Measurements from ENCODE around the gene DEDD. TPM values are rescaled to one million over a fixed set of nuclear protein-coding genes. Genes with fewer than 3 reads are reported as not detected.

Gene DEDD
- total and polyA plus RNA-seq, 2 of the 13 experiments (the other 11 are each of a cell fraction or from before 2014, with no cell fraction given): 12.6 to 27.8 TPM

DNA sequence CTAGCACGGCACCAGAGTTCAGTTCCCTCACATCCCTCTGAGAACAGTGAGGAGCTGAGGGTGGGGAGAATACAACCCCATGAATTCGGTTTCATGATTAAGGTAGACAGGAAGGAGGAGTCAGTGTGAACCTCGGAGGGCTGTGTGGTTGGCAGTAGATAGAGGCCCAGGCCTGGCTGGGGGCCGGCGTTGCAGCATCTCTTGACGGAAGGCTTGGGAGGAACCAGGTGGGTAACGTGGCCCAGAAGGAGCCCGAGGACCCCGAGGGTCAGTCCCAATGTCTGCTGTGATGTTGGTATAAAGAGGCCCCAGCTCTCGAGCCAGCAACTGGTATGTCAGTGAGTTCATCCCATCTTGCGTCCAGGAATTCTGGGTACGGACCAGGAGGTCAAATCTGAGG is 39.2 kb upstream of the DEDD start:
- Histone ChIP-seq H3K27ac (ENCODE audit: extremely low read length, insufficient read depth, low read length) (no peak overlapping the region), H3K79me2 (ENCODE audit: insufficient read depth, low read length) (peaks cover 7% of the 10 kb centered on the region), H3K4me2 (ENCODE audit: low read depth, low read length) (no peak overlapping the region), H3K4me1 (ENCODE audit: insufficient read depth, low read length) (peaks cover 21% of the 10 kb centered on the region), H2AFZ (ENCODE audit: low read length) (no peak overlapping the region), H3K9me3 (ENCODE audit: low read length) (no peaks in the 10 kb centered on the region), H3K9ac (ENCODE audit: insufficient read depth, low read depth, low read length) (no peak overlapping the region), H4K20me1 (ENCODE audit: insufficient read depth, low read length) (no peaks in the 10 kb centered on the region), H3K36me3 (replicated peaks in 1 of 2; ENCODE audit: control insufficient read depth in 1 of 2, insufficient read depth in 2 of 2, low read length in 2 of 2) (peaks cover 11 to 43% of the 10 kb centered on the region in 2 experiments), H3K4me3 (replicated peaks in 1 of 3; ENCODE audit: insufficient read depth in 1 of 3, low read depth in 2 of 3, low read length in 3 of 3) (no peak overlapping the region), H3K27me3 (ENCODE audit: control insufficient read depth in 1 of 2, insufficient read depth in 2 of 2, low read length in 2 of 2) (no peaks in the 10 kb centered on the region)
- WGBS (ENCODE audit: low lambda C conversion rate): 96% methylated on average over 11 of the region's 12 CpGs
- CTCF ChIA-PET (ENCODE audit: low intra/inter-chr PET ratio, low total read pairs): no interaction called here
- BruUV-seq (replicated peaks): no TSS peak
- ATAC-seq: no peak
- POLR2A ChIA-PET: no interaction called here
- no peak for DNase-seq (ENCODE audit: low spot score)
- intact Hi-C loops (cut with micrococcal nuclease; ENCODE audit: unreplicated experiment) (no loop called here), in situ Hi-C loops (cut with HindIII; ENCODE audit: extremely low pct_ligation_motif_present, low pct_unique_long_range_greater_than_20kb) (no loop called here)
- no peak for FAIRE-seq
- TF ChIP-seq FOXC1 (CRISPR knock-in tag; IDR thresholded peaks at IDR 0.05; ENCODE audit: borderline replicate concordance) (no peak), RBFOX2 (IDR thresholded peaks at IDR 0.05; ENCODE audit: low read depth, low read length) (0 out of 2 replicates have a peak, but pooled peaks have one; percentile 16)

DNA sequence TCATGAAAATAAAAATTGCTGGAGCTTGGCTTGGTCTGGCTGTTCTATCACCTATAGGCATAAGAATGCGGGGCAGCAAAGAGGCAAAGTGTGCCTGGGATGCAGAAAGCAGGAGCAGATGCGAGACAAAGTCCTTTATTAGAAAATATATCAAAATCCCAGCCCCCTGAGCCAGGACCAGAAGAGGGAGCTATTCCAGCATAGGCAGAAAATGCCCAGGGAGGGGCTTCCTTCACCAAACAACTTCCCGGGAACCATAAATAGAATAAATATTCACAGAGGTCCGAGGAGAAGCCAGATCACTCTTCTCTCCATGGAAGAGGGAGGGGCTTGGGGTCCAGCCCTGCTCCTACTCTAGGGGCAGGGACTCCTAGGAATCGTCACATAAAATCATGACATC is 38.7 kb upstream of the DEDD start:
- no peaks in the 10 kb centered on the region for H4K20me1 ChIP-seq (ENCODE audit: insufficient read depth, low read length)
- in situ Hi-C loops (cut with HindIII; ENCODE audit: extremely low pct_ligation_motif_present, low pct_unique_long_range_greater_than_20kb): no loop called here
- POLR2A ChIA-PET: no interaction called here
- no peak overlapping the region for H3K27ac ChIP-seq (ENCODE audit: extremely low read length, insufficient read depth, low read length)
- 84% methylated on average over 5 of the region's 5 CpGs for WGBS (ENCODE audit: low lambda C conversion rate)
- no peak overlapping the region for H3K4me3 ChIP-seq (replicated peaks in 1 of 3; ENCODE audit: insufficient read depth in 1 of 3, low read depth in 2 of 3, low read length in 3 of 3)
- no peak overlapping the region for H3K4me2 ChIP-seq (ENCODE audit: low read depth, low read length)
- intact Hi-C loops (cut with micrococcal nuclease; ENCODE audit: unreplicated experiment): no loop called here
- CTCF ChIA-PET (ENCODE audit: low intra/inter-chr PET ratio, low total read pairs): no interaction called here
- no peak overlapping the region for H2AFZ ChIP-seq (ENCODE audit: low read length)
- no peaks in the 10 kb centered on the region for H3K9me3 ChIP-seq (ENCODE audit: low read length)
- no peak overlapping the region for H3K9ac ChIP-seq (ENCODE audit: insufficient read depth, low read depth, low read length)
- peaks cover 16% of the 10 kb centered on the region for H3K4me1 ChIP-seq (ENCODE audit: insufficient read depth, low read length)
- H3K36me3 ChIP-seq (replicated peaks in 1 of 2; ENCODE audit: control insufficient read depth in 1 of 2, insufficient read depth in 2 of 2, low read length in 2 of 2): peaks cover 11 to 43% of the 10 kb centered on the region in 2 experiments
- peaks cover 2% of the 10 kb centered on the region for H3K79me2 ChIP-seq (ENCODE audit: insufficient read depth, low read length)
- DNase-seq (ENCODE audit: low spot score): no peak
- no peak for ATAC-seq
- no TSS peak for BruUV-seq (replicated peaks)
- H3K27me3 ChIP-seq (ENCODE audit: control insufficient read depth in 1 of 2, insufficient read depth in 2 of 2, low read length in 2 of 2): no peaks in the 10 kb centered on the region
- no peak for FAIRE-seq
- no peak for TF ChIP-seq ZNF512 (CRISPR knock-in tag; IDR thresholded peaks at IDR 0.05)
- TF ChIP-seq ZNF580 (CRISPR knock-in tag; IDR thresholded peaks at IDR 0.05; ENCODE audit: borderline replicate concordance, low read depth): no peak
- no peak for TF ChIP-seq ZNF510 (CRISPR knock-in tag; IDR thresholded peaks at IDR 0.05; ENCODE audit: low read depth)
- no peak for TF ChIP-seq RORA (CRISPR knock-in tag; IDR thresholded peaks at IDR 0.05)
- TF ChIP-seq MLLT10 (CRISPR knock-in tag; IDR thresholded peaks at IDR 0.05): no peak
- no peak for TF ChIP-seq ZNF446 (CRISPR knock-in tag; IDR thresholded peaks at IDR 0.05)
- no peak for TF ChIP-seq HDAC1 (CRISPR knock-in tag; IDR thresholded peaks at IDR 0.05)
- no peak for TF ChIP-seq HMG20A (CRISPR knock-in tag; IDR thresholded peaks at IDR 0.05; ENCODE audit: borderline replicate concordance)
- TF ChIP-seq CHD4 (IDR thresholded peaks at IDR 0.05; ENCODE audit: borderline replicate concordance, low read length): no peak
- TF ChIP-seq MTF2 (CRISPR knock-in tag; IDR thresholded peaks at IDR 0.05; ENCODE audit: borderline replicate concordance): no peak
- no peak for TF ChIP-seq ZNF790 (CRISPR knock-in tag; IDR thresholded peaks at IDR 0.05; ENCODE audit: borderline replicate concordance)

Data from HepG2 (cell line).